GM20431 (cell line): Measurements from ENCODE around the gene PLSCR4.
"Not testable (repeated sequence)": the region's sequence is repeated elsewhere in the genome, so short reads cannot be mapped to it uniquely, and the experiment has no call there.

Source experiments
- in situ Hi-C: fragments of 300-500 bp; cut with MseI, MboI; formaldehyde crosslinking; loops from one replicate; pipeline ENCODE4 v1.15.0; 2020; ENCODE audit warnings: low sequenced_read_pairs; ENCODE audit not compliant: unreplicated experiment

PLSCR4 gene

DNA sequence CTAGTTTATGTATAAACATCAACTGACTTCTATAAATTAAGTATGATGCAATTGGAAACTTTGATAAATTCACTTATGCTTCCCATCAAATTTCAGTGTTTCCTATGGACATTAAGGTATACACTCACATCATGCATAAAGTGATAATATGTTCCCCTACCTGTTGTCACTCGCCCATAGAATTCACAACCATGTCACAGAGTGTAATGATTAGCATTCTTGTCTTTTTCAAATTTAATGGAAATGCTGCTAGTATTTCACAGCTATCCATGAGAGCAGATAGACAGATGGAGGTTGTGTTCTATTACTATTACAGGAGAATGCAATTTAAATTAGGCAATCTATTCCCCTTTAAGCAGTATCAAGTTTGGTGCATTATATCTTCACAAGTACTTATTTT lies 984 bp downstream of the PLSCR4 start:
- in situ Hi-C loops, result no loop called here

DNA sequence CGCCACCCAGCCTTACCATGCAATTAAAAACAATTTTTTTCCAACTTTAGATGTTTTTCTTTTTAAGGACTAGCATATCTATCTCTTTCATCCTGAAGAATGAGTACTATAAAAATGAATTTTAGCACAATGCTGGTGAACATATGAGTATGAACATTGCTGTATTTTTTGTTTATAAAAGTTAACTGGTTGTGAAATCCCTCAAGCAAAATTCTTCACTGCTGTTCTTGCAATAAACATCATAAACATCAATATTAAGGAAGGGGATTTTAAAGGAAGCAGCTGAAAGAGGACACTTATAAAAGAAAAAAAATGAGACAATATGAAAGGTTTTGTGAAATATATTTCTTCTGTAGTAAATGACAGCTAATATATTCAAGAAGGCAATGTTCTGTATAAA lies 3.0 kb downstream of the PLSCR4 start:
- in situ Hi-C loops, result no loop called here

DNA sequence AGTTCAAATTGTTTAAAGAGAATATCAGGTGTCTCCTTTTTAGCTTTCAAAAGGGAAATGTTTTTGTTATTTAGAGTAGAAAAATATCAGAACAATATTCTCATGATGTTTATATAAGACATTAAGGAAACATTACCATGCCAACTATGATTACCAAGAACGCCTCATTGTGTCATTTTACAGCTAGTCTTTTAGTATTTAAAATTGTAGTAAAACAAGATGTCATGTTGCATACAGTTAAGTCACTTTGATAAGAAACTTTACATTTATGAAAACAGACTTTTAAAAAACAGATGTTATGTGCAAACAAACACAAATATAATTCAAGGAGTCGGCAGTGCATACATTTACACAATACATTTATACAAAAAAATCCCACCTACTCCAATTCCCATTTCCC lies 4.4 kb downstream of the PLSCR4 start:
- in situ Hi-C loops, result no loop called here

DNA sequence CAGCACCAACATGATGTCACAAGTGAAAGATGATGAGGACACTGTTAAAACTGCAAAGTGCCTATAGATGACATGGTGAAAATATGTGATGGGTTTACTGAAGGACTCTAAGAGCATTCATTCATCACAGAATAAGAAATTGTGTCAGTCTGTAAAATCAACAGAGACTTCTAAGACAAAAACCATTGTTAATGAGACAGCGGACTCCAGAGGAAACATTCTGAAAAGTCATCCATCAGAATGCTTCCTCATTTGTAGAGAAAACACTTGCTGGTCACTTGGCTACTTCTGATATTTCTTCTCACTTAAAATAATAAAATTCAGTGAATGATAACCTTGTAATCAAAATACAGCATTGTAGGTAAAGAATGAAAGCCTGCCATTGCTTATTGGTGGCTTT lies 7.3 kb downstream of the PLSCR4 start:
- in situ Hi-C loops, result no loop called here

DNA sequence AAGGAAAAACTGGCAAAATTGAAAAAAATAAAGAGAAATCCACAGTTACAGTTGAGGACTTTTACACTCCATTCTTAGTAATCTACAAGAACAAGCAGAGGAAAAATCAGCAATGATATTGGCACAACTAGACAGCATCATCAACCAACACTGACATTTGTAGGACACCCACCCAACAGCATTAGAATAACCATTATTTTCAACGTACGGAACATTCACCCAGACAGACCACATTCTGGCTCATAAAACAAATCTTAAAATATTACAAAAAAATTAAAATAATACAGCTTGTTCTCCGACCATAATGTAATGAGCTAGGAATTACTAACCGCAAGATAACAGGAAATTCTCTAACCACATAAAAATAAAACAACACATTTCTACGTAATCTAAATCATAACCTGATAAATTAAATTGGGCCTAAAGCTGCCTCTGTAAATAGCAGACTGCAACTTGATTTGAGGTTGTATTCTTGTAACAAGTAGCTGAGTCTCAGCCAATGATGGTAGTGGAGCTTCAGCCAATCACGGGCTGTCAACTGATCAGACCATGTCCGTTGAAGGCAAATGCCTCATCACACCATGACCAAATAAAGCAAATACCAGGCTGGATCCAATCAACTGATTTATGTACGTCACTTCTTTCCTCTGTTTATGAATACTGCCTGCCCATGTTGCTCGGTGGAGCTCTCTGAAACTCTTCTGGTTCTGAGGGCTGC lies 9.2 kb downstream of the PLSCR4 start:
- in situ Hi-C loops, result no loop called here

DNA sequence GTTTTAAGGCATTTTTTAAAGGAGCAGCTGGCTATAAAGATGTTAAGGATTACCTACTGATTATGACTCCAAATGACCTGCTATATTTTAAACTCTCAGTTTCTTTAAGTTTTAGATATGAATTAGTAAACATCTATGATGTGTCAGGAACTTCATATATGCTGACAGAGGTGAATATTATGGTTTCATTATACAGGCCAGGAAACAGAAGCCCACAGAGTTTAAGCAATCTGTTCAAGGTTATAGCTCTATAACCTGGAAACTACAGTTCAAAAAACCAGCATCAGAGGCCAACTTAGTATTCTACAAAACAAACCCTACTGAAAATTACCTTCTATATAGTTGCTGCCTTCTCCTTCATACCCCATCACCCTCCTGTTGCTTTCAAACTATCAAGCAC lies 17.4 kb downstream of the PLSCR4 start:
- in situ Hi-C loops, result no loop called here

DNA sequence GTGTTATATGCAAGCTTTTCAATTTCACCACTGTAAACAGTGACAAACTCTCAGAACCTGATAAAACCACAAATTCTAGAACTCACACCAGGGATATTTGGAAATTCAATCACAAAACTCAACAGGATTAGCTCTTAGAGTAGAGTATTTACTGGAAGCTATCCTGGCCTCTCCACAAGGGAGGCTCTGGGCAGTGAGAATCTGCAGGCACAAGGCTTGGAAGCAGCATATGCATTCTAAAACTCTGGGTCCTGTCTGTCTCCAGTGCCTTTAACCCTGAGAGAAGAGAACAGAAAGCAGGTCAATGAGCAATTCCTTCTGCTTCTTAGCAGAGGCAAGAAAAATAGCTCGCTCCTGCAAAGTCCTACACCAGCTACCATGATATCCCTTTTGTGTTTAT lies 23.4 kb downstream of the PLSCR4 start:
- in situ Hi-C loops, result no loop called here

DNA sequence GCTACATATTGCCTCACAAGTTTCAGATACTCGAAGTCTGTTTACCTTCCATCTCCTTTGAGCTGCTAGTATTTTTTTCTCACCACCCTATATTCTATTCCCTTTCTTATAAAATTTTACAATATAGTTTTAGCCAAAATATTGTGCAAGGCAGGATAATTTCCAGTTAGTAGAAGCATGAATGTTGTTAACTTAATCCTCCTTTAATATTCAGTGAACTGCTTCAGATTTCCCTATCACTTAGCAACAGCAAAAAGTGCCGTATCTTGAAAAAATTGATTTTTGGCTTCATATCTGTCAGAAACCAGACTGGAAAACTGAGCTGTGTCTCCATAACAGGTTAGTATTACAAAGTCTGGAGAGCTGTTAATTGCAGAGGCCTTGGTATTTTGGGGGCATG lies 24.0 kb downstream of the PLSCR4 start:
- in situ Hi-C loops, result no loop called here

DNA sequence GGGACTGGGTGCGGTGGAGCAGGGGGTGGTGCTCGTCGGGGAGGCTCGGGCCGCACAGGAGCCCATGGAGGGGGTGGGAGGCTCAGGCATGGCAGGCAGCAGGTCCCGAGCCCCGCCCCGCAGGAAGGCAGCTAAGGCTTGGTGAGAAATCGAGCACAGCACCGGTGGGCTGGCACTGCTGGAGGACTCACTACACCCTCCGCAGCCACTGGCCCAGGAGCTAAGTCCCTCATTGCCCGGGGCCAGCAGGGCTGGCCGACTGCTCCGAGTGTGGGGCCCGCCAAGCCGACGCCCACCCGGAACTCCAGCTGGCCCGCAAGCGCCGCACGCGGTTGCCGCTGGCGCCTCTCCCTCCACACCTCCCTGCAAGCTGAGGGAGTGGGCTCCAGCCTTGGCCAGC lies 25.4 kb downstream of the PLSCR4 start:
- in situ Hi-C loops, result not testable (repeated sequence)

DNA sequence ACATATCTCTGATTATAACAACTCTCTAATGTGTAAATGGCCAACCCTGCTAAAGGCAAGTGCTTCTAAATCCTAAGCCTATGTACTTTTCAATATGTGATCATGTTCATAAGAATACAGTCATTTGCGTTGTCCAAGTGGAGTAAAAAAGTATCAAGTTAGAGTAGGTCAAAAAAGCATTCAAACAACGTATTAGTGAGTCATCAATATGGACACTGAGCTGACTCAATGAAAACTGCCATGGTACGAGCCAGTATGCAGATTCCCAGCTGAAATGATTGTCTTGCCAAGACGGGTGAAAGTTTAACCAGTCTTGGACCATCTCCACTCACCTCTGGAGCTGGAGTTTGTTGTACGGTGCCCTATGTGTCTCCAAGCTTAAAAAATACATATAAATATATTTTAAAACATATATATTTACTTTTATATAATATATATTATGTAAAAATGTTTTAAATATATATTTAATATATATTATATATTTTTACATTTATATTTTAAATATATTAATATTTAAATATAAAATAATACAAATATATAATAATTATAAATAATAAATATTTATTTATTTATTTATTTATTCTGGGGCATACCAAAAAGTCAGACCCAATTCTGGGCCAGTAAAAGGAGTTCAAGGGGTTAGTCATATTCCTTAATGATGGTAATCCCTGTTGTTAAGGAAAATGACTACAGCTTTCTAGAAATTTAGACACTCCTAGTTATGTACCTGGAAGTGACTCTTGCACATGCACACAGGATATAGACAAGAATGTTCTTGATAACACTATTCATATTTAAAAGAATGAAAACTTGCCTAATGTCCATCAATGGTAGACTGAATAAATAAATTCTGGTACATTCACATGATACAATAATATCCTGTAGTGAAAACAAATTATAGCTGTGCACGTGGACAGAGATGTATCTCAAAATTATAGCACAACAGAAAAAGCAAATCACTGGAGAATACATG lies 27.2 kb downstream of the PLSCR4 start:
- in situ Hi-C loops, result loop anchor here (25.0 kb wide), 1 partner anchor 339 kb away; no protein-coding TSS in a partner anchor

DNA sequence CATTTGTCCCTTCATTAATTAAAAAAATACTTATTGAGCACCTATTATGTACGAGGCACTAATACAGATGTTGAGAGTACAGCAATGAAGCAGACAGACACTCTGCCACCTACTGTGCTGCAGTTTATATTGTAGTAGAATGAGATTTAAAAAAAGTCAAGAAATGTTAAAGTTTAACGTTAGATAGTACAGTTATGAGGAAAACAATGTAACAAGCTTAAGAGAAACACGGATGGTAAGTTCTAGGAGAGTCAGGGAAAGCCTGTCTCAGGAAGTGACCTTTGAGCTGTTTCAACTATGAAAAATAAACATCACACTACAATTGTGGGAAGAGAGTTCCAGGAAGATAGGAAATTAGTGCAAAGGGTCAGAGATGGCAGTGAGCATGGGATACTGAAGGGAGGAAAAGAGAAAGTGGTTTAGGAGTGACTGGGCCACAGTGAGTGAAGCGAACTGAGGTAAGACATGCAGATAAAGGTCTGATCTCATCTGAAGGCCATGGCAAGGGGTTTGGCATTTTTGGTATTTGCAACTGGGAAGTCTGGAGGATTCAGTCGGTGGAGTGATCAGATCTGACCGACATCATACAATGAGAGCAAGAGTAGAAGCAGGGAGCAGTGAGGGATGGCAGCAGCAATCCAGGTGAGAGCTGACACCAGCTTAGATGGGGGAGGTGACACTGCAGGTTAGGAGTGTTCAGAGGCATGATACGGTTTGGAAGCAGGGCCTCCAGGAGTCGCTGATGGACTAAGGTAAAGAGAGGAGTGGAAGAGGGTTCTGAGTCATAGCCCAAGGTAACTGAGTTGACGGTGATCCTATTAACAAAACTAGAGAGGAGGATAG lies 28.5 kb downstream of the PLSCR4 start:
- in situ Hi-C loops, result loop anchor here (25.0 kb wide), 1 partner anchor 340 kb away; no protein-coding TSS in a partner anchor

DNA sequence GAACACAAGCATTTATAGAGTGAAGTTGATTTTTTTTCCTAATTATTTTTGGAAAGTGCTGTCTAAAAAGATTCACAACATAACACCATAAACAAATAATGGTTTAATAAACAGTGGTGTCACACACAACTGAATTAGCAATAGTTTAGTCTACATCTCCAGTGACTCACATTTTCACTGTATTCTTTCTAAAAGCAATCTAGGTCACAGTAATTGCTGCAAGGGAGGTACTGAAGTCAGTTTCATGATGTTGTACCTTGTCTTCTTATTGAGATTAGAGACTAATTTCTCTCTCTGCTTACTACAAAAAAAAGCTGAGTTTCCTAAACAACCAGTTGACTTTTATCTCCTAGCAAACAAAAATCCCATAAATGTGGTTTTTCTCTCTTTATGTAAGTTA lies 29.6 kb downstream of the PLSCR4 start:
- in situ Hi-C loops, result loop anchor here (25.0 kb wide), 1 partner anchor 341 kb away; no protein-coding TSS in a partner anchor

DNA sequence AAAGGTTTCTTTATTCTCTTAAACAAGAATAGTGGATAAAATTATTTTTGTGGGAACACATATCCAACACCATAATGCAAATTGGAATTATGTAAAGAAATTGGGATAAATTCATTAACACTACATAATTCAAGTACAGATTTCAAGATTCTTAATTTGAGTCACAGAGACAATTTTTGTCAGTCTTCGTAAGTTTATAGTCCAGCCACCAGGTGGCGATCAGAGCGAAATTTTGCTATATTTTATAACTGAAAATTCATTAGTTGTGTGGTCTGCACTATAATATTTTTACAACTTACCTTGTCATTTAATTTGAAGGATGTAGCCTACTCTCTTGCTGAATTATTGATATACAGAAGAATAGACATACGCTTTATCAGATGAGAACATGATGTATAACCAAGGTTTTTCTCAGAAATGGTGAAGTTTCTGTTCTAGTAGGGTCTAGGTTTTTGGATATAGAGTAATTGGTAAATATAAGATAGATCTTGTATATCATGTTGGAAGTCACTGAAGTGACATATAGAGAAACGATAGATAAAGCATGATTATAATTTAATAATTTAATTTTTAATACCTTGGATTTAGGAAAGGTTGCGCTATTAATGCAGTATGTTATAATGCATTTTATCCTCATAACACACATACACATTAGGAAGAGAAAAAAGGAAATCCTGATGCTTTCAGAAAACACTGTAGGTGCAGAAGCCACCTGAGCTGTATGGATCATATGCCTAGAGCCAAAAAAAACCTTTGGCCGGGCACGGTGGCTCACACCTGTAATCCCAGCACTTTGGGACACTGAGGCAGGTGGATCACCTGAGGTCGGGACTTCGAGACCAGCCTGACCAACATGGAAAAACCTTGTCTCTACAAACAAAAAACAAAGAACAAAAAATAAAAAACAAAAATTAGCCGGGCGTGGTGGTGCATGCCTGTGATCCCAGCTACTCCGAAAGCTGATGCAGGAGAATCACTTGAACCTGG lies 31.7 kb downstream of the PLSCR4 start:
- in situ Hi-C loops, result loop anchor here (25.0 kb wide), 1 partner anchor 343 kb away; no protein-coding TSS in a partner anchor

DNA sequence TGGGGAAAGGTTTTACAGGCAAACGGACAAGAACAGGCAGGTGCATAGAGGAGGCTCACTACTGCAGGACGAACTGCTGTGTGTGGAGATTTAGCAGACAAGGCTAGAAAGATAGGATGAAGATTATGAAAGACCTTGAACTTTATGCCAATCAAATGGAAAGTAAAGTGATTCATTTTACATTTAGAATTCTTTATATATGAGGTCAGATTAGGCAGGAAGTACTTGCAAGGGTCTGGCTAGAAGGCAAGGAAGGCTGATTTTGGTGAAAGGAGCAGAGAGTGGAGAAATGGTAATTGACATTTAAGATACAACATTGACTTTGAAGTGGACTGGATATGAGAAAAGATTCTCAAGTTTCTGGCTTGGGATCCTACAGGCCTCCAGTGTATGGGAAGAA lies 33.6 kb downstream of the PLSCR4 start:
- in situ Hi-C loops, result loop anchor here (25.0 kb wide), 1 partner anchor 345 kb away; no protein-coding TSS in a partner anchor

DNA sequence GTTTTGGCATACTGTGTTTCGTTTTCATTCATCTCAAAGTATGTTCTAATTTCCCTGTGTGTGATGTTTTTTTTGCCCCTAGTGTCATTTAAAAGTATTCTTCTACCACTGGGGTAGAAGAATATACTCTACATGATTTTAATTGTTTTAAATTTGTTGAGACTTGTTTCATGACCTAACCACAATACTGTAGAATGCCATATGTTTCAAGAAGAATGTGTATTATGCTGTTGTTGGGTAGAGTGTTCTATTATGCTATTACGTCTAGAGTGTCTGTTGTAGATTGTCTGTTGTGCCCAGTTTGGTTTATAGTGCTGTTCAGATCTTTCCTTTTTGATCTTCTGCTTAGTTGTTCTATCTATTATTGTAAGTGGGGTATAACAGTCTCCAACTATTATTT lies 36.4 kb downstream of the PLSCR4 start:
- in situ Hi-C loops, result loop anchor here (25.0 kb wide), 1 partner anchor 348 kb away; no protein-coding TSS in a partner anchor

DNA sequence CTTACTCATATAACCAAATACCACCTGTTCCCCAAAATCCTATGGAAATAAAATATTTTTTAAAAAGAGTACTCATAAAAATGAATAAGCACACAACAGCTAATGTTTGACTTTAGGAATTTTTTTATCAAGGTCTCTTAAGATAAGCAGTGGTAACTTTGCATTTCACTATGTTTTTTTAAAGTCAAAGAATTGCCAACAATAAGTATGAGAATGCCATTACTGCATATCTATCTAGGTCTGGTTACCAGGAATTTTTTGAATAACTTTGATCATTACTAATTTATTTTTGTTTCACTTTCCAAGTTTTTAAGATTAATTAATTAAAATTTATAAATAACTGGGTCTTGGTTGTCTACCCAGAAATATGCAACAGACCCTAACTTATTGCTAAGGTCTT lies 41.5 kb downstream of the PLSCR4 start:
- in situ Hi-C loops, result loop anchor here (25.0 kb wide), 1 partner anchor 353 kb away; no protein-coding TSS in a partner anchor

DNA sequence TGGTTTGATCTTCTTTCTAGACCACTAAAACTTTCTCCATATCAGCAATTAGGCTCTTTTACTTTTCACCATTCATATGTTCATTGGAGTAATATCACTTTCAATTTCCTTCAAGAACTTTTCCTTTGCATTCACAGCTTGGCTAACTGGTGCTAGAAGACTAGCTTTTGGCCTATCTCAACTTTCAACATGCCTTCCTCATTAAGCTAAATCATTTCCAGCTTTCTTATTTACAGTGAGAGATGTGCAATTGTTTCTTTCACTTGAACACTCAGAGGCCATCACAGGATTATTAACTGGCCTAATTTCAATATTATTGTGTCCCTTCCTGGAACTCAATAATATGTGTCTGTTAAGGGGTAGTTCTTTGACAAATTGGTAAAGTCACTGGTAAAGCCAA lies 47.1 kb downstream of the PLSCR4 start:
- in situ Hi-C loops, result loop anchor here (25.0 kb wide), 1 partner anchor 359 kb away; no protein-coding TSS in a partner anchor

DNA sequence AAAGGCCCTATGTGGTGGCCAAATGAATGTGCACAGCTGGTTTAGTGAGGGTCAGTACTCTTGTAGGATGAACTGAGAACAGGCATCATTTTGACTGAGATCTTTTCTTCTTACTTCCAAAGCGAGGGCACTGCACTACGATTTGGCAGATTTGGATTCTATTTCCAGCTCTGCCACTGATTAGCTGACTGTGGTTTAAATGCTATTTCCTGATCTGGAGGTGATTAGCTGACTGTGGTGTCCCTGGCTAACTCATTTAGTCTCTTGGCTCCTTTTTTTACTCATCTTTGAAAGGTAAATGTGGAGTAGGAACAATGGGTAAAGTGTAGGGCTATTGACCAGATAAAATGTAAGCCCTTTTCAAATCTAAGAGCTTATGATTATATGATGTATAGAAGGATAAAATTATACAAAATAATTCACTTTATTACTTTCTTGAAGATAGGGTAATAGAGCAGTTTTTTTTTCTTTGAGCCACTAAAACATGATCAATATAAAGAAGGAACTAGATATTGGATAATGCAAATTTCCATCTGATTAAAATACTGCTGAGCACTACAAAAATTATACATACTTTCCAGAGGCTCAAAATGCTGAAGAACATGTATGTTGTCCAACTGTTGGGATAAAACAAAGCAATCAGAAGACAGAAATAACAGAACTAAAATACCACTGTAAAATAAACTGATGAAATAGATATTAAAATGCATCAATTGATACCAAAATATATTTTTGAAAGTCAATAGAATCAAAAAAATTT lies 50.3 kb downstream of the PLSCR4 start:
- in situ Hi-C loops, result loop anchor here (25.0 kb wide), 1 partner anchor 362 kb away; no protein-coding TSS in a partner anchor
